ENCODE results near the gene LSR.

DNA sequence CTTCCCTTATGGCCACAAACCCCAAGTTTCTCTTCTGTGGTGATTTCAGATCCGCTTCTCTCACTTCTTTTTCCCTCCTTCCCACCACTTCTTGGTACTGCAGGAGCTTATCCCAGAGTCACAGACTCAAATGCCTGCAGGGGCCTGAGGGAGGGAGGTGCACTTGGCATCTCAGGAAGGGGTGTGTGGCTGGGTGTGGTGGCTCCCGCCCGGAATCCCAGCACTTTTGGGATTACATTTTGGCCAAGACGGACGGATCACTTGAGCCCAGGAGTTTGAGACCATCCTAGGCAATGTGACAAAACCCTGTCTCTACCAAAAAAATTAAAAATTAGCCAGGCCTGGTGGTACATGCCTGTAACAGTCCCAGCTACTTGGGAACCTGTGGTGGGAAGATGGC, 25.5 kb downstream of the LSR start:
- no peak for TF ChIP-seq ZFX (IDR thresholded peaks at IDR 0.05)
- TF ChIP-seq, protein P1, sequence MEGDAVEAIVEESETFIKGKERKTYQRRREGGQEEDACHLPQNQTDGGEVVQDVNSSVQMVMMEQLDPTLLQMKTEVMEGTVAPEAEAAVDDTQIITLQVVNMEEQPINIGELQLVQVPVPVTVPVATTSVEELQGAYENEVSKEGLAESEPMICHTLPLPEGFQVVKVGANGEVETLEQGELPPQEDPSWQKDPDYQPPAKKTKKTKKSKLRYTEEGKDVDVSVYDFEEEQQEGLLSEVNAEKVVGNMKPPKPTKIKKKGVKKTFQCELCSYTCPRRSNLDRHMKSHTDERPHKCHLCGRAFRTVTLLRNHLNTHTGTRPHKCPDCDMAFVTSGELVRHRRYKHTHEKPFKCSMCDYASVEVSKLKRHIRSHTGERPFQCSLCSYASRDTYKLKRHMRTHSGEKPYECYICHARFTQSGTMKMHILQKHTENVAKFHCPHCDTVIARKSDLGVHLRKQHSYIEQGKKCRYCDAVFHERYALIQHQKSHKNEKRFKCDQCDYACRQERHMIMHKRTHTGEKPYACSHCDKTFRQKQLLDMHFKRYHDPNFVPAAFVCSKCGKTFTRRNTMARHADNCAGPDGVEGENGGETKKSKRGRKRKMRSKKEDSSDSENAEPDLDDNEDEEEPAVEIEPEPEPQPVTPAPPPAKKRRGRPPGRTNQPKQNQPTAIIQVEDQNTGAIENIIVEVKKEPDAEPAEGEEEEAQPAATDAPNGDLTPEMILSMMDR (conservative IDR thresholded peaks at IDR 0.05), result no peak
